H1 (cell line): ENCODE results near the gene PCDH9. TPM values are rescaled to one million over a fixed set of nuclear protein-coding genes. Genes with fewer than 3 reads are reported as not detected.
A peak's percentile ranks its signal among the peaks of the same experiment; 100 is the strongest.

Source experiments
- BCL11A ChIP-seq, 2 experiments: IDR thresholded peaks; one replicate each; pipeline ENCODE4 v1.6.1; 2011; ENCODE audit warnings: low read depth in 2 of 2, low read length in 2 of 2, mild to moderate bottlenecking in 2 of 2
- CBX8 ChIP-seq: fragments of 300-800, 300-1000 bp; sonication (generic); IDR thresholded peaks from 2 replicates; pipeline ENCODE4 v1.7.1; 2016; ENCODE audit warnings: low read depth, low read length, borderline replicate concordance
- KDM4A ChIP-seq: IDR thresholded peaks from one replicate; pipeline ENCODE4 v1.7.1; 2012; ENCODE audit warnings: low read depth, mild to moderate bottlenecking, moderate library complexity, low read length, inconsistent platforms; ENCODE audit not compliant: severe bottlenecking
- KDM5A ChIP-seq: fragments of 200-600 bp; IDR thresholded peaks from 2 replicates; pipeline ENCODE4 v1.7.1; 2012; ENCODE audit warnings: mild to moderate bottlenecking, low read length, inconsistent platforms, mixed read lengths
- NANOG ChIP-seq: IDR thresholded peaks from 2 replicates; pipeline ENCODE4 v1.6.1; 2011; ENCODE audit warnings: low read length, low read depth, mild to moderate bottlenecking, inconsistent platforms; ENCODE audit not compliant: insufficient read depth, poor library complexity, severe bottlenecking
- RNF2 ChIP-seq: fragments of 200-900, 300-1000 bp; sonication (generic); IDR thresholded peaks from 2 replicates; pipeline ENCODE4 v1.7.1; 2016; ENCODE audit warnings: borderline replicate concordance, low read depth, mild to moderate bottlenecking, antibody characterized with exemption, low read length; ENCODE audit not compliant: poor library complexity, severe bottlenecking; ENCODE audit errors: missing control alignments
- SP2 ChIP-seq: IDR thresholded peaks from 2 replicates; pipeline ENCODE4 v1.6.1; 2012; ENCODE audit warnings: mild to moderate bottlenecking, low read length, inconsistent platforms
- SUZ12 ChIP-seq: fragments of 200-600 bp; sonication (generic); IDR thresholded peaks from 2 replicates; pipeline ENCODE4 v1.6.1; 2012; ENCODE audit warnings: mild to moderate bottlenecking, inconsistent platforms, low read length, moderate library complexity, mixed read lengths
- TEAD4 ChIP-seq: IDR thresholded peaks from 2 replicates; pipeline ENCODE4 v1.6.1; 2012; ENCODE audit warnings: low read depth, low read length, inconsistent platforms, mixed read lengths
- polyA plus RNA-seq, 7 experiments: library from polyadenylated mRNA; depleted of rRNA in 3 of 7; stranded (reverse) in 5 of 7; unstranded in 2 of 7; fragments of >200 nt in 5 of 7; fragments of 200-250 nt in 2 of 7; gene quantifications; 1 replicate in 5 of 7; 2 replicates in 1 of 7; 4 replicates in 1 of 7; pipeline versions ENCODE4 v1.2.1 to v1.2.3, GENCODE V29; 2011 to 2013; ENCODE audit warnings: missing spikeins in 2 of 7, mixed read lengths in 2 of 7
- total RNA-seq: library from RNA; stranded (reverse); fragmentation: NEBNext Ultra II Directional; extraction: Animal tissue kit (Norgen Biotek cat#: 25700); gene quantifications from 2 replicates; pipeline ENCODE4 v1.2.1, GENCODE V29; 2021
- TF ChIP-seq, protein P1 (sequence below): fragments of 300-600 bp; sonication (generic); IDR thresholded peaks from 2 replicates; pipeline ENCODE4 v1.7.1; 2012; ENCODE audit warnings: low read length, moderate library complexity, mild to moderate bottlenecking, inconsistent platforms; ENCODE audit not compliant: insufficient replicate concordance
- TF ChIP-seq, protein P2 (sequence below): IDR thresholded peaks from 2 replicates; pipeline ENCODE4 v1.6.1; 2012; ENCODE audit warnings: inconsistent platforms

PCDH9 gene
- total and polyA plus RNA-seq, 2 of the 8 experiments (the other 6 are each of a cell fraction or from before 2014, with no cell fraction given): 0.12 to 0.60 TPM

DNA sequence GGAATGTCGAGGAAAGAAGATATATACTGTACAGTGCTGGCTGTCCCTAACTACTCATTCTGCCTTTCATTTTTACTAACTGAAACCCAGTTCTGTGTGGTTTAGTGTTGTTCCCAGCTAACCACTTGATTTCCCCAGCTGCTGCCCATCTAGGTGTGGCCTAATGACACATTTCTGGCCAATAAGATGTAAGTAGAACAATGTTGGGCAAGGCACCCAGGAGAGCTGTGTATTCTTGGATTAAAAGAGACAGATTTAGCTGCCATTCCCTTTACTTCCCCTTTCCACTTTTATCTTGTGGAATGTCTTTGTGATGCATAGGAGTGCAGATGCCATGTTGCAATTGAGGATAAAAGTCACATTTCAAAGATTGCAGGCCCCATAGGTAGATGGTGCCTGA, 28.3 kb upstream of the PCDH9 start (continued):
- no peak for TF ChIP-seq SP2
- no peak for TF ChIP-seq BCL11A (IDR thresholded peaks at IDR 0.05; ENCODE audit: low read depth in 2 of 2, low read length in 2 of 2)
- no peak for TF ChIP-seq CBX8
- peak; percentile 92 for TF ChIP-seq TEAD4
- TF ChIP-seq, protein P1, sequence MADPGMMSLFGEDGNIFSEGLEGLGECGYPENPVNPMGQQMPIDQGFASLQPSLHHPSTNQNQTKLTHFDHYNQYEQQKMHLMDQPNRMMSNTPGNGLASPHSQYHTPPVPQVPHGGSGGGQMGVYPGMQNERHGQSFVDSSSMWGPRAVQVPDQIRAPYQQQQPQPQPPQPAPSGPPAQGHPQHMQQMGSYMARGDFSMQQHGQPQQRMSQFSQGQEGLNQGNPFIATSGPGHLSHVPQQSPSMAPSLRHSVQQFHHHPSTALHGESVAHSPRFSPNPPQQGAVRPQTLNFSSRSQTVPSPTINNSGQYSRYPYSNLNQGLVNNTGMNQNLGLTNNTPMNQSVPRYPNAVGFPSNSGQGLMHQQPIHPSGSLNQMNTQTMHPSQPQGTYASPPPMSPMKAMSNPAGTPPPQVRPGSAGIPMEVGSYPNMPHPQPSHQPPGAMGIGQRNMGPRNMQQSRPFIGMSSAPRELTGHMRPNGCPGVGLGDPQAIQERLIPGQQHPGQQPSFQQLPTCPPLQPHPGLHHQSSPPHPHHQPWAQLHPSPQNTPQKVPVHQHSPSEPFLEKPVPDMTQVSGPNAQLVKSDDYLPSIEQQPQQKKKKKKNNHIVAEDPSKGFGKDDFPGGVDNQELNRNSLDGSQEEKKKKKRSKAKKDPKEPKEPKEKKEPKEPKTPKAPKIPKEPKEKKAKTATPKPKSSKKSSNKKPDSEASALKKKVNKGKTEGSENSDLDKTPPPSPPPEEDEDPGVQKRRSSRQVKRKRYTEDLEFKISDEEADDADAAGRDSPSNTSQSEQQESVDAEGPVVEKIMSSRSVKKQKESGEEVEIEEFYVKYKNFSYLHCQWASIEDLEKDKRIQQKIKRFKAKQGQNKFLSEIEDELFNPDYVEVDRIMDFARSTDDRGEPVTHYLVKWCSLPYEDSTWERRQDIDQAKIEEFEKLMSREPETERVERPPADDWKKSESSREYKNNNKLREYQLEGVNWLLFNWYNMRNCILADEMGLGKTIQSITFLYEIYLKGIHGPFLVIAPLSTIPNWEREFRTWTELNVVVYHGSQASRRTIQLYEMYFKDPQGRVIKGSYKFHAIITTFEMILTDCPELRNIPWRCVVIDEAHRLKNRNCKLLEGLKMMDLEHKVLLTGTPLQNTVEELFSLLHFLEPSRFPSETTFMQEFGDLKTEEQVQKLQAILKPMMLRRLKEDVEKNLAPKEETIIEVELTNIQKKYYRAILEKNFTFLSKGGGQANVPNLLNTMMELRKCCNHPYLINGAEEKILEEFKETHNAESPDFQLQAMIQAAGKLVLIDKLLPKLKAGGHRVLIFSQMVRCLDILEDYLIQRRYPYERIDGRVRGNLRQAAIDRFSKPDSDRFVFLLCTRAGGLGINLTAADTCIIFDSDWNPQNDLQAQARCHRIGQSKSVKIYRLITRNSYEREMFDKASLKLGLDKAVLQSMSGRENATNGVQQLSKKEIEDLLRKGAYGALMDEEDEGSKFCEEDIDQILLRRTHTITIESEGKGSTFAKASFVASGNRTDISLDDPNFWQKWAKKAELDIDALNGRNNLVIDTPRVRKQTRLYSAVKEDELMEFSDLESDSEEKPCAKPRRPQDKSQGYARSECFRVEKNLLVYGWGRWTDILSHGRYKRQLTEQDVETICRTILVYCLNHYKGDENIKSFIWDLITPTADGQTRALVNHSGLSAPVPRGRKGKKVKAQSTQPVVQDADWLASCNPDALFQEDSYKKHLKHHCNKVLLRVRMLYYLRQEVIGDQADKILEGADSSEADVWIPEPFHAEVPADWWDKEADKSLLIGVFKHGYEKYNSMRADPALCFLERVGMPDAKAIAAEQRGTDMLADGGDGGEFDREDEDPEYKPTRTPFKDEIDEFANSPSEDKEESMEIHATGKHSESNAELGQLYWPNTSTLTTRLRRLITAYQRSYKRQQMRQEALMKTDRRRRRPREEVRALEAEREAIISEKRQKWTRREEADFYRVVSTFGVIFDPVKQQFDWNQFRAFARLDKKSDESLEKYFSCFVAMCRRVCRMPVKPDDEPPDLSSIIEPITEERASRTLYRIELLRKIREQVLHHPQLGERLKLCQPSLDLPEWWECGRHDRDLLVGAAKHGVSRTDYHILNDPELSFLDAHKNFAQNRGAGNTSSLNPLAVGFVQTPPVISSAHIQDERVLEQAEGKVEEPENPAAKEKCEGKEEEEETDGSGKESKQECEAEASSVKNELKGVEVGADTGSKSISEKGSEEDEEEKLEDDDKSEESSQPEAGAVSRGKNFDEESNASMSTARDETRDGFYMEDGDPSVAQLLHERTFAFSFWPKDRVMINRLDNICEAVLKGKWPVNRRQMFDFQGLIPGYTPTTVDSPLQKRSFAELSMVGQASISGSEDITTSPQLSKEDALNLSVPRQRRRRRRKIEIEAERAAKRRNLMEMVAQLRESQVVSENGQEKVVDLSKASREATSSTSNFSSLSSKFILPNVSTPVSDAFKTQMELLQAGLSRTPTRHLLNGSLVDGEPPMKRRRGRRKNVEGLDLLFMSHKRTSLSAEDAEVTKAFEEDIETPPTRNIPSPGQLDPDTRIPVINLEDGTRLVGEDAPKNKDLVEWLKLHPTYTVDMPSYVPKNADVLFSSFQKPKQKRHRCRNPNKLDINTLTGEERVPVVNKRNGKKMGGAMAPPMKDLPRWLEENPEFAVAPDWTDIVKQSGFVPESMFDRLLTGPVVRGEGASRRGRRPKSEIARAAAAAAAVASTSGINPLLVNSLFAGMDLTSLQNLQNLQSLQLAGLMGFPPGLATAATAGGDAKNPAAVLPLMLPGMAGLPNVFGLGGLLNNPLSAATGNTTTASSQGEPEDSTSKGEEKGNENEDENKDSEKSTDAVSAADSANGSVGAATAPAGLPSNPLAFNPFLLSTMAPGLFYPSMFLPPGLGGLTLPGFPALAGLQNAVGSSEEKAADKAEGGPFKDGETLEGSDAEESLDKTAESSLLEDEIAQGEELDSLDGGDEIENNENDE: peak; percentile 84
- no peak for TF ChIP-seq KDM5A
- no peak for TF ChIP-seq RNF2
- no peak for TF ChIP-seq KDM4A
- TF ChIP-seq, protein P2, sequence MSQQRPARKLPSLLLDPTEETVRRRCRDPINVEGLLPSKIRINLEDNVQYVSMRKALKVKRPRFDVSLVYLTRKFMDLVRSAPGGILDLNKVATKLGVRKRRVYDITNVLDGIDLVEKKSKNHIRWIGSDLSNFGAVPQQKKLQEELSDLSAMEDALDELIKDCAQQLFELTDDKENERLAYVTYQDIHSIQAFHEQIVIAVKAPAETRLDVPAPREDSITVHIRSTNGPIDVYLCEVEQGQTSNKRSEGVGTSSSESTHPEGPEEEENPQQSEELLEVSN: no peak
- TF ChIP-seq SUZ12: no peak
- TF ChIP-seq NANOG: peak; percentile 95
